Duodenal mucosa (tissue), 2 donors: ENCODE results near the gene HS3ST6.
"Not testable (repeated sequence)": the region's sequence is repeated elsewhere in the genome, so short reads cannot be mapped to it uniquely, and the experiment has no call there.

ENCODE experiments used
- H3K27ac ChIP-seq: one replicate; pipeline ENCODE4 v1.7.0; 2013; ENCODE audit warnings: low read depth, low read length
- H3K27me3 ChIP-seq, 2 donors: one replicate each; pipeline ENCODE4 v1.7.0; 2013; ENCODE audit warnings: low read length in 2 of 2, control low read depth in 1 of 2; ENCODE audit not compliant: insufficient read depth in 2 of 2, control insufficient read depth in 1 of 2
- H3K36me3 ChIP-seq, 2 donors: one replicate each; pipeline ENCODE4 v1.7.0; 2013; ENCODE audit warnings: low read length in 2 of 2, control low read depth in 1 of 2; ENCODE audit not compliant: insufficient read depth in 2 of 2, control insufficient read depth in 1 of 2
- H3K4me1 ChIP-seq, 2 donors: one replicate each; pipeline ENCODE4 v1.7.0; 2013; ENCODE audit warnings: low read length in 2 of 2, control low read depth in 1 of 2; ENCODE audit not compliant: insufficient read depth in 2 of 2, control insufficient read depth in 1 of 2
- H3K4me3 ChIP-seq, 2 donors: one replicate each; pipeline ENCODE4 v1.7.0; 2013; ENCODE audit warnings: low read length in 2 of 2, low read depth in 1 of 2
- H3K9ac ChIP-seq, 2 donors: one replicate each; pipeline ENCODE4 v1.7.0; 2013; ENCODE audit warnings: low read length in 2 of 2, low read depth in 1 of 2
- H3K9me3 ChIP-seq, 2 donors: one replicate each; pipeline ENCODE4 v1.7.0; 2013; ENCODE audit warnings: low read length in 2 of 2, control low read depth in 1 of 2; ENCODE audit not compliant: control insufficient read depth in 1 of 2

HS3ST6 gene

DNA sequence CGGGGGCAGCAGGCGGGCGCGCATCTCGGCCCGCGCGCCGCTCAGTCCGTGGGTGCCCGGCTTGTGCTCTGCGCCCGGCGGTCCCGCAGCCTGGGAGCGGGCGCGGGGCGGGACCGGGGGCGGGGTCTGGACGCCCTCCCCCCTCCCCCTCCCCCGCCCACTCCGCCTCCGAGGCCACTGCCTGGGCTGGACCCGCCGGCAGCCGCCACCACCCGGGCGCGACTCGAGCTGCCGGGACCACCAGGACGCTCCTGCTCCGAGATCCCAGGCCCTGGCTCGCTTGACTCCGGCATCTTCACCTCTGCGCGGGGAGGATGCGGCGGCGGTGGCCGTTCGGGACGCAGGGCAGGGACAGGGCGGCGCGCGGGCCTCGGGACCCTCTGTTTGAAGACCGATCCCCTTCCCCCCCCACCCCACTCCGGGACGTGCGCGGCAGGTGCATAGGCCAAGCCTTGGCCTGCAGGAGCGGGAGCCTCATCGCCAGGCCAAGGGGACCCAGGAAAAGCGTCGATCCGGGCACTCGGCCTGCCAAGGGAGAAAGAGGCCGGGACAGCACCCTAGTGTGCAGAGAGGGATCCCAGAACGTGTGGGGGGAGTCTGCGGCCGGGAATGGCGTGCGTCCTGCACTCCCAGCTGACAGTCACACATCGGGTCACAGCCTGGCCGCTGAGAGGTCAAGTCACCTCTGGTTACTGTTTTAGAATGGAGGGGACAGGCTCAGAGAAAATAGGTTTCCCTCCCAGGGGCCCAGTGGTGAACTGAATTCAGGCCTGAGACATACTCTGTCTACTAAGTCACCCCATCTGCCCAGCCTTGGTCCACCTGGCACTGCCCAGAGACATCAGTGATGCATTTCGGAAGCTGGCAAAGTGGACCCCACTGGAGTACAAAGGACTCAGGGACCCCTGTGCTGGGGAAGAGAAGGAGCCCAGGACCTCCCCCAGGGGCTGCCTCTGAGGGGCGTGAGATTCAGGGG is at the start of gene HS3ST6:
Gene HS3ST6, minus strand, starts transcription at position 65 of the 976 bp plus-strand sequence. CDS start 92 bp downstream, outside the sequence.
- Histone ChIP-seq H3K9me3 (no peaks in the 10 kb centered on the region), H3K27me3 (peaks cover 60 to 68% of the 10 kb centered on the region in 2 donors), H3K36me3 (no peaks in the 10 kb centered on the region)

GRCh38 chr16:1966460-1966859 is 48.2 kb upstream of the HS3ST6 start, which contains the start of gene RNF151:
RNF151 (plus strand) TSS chr16:1966856; CDS start chr16:1966882, 26 bp downstream.
- H3K27ac ChIP-seq: no peak within 1 kb of the TSS
- H3K9ac ChIP-seq: peak within 1 kb of the TSS; percentile 88 to 94
- peaks cover 5 to 20% of the 10 kb centered on the region in 2 donors for H3K36me3 ChIP-seq
- H3K4me1 ChIP-seq: peaks cover 13 to 32% of the 10 kb centered on the region in 2 donors
- H3K27me3 ChIP-seq: no peaks in the 10 kb centered on the region
- no peaks in the 10 kb centered on the region for H3K9me3 ChIP-seq
- H3K4me3 ChIP-seq: peak within 1 kb of the TSS; percentile 87 to 94

More for the DNA sequence above, at the start of gene HS3ST6:
- H3K4me1 ChIP-seq: peaks cover 10 to 23% of the 10 kb centered on the region in 2 donors
- no peak within 1 kb of the TSS for H3K9ac ChIP-seq
- H3K4me3 ChIP-seq: no peak within 1 kb of the TSS
- no peak within 1 kb of the TSS for H3K27ac ChIP-seq

DNA sequence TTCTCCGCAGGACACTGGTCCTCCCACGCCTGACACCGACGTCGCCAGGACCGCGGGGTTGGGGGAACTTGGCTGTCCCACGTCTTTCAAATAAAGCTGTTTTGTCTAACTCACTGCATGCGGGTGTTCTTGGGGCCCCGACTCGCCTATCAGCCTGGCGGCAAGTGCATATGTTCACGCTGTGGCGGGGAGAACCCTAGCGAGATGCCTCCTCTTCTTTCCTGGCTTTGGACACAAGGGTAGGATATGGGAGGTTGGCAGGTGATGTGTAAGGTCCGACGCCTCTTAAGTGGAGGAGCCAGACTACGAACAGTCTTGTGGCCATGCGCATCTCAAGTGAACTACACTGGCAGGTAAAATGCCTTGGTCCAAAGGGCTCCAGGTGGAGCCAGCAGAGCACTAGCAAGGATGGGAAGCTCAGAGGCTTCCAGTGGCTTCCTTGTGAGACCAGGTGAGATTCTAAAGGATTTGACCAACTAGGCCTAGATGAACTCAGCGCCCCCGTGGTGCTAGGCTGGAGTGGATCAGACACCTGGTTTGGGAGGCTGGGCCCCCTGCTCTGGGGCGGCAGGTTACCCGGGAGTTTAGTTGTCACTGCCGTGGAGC is 47.3 kb upstream of the HS3ST6 start:
- Histone ChIP-seq H3K9me3 (no peaks in the 10 kb centered on the region), H3K9ac (peak overlapping the region; percentile 88 to 94), H3K27me3 (no peaks in the 10 kb centered on the region), H3K36me3 (peaks cover 8 to 26% of the 10 kb centered on the region in 2 donors), H3K27ac (peak overlapping the region; percentile 95), H3K4me1 (peaks cover 21 to 34% of the 10 kb centered on the region in 2 donors), H3K4me3 (peak overlapping the region; percentile 87 to 94)

GRCh38 chr16:1964506-1965395 is 46.5 kb upstream of the HS3ST6 start, which contains the start of gene RPS2:
RPS2 (minus strand) TSS chr16:1964826; CDS start chr16:1964625, 201 bp downstream.
- Histone ChIP-seq H3K4me3 (peak within 1 kb of the TSS; percentile 87 to 94), H3K9me3 (no peaks in the 10 kb centered on the region), H3K4me1 (peaks cover 24 to 38% of the 10 kb centered on the region in 2 donors), H3K27ac (peak within 1 kb of the TSS; percentile 95), H3K27me3 (no peaks in the 10 kb centered on the region), H3K36me3 (peaks cover 8 to 26% of the 10 kb centered on the region in 2 donors), H3K9ac (peak within 1 kb of the TSS; percentile 88 to 94)

- Histone ChIP-seq H3K27ac (peak overlapping the region; percentile 95), H3K4me1 (peaks cover 26 to 40% of the 10 kb centered on the region in 2 donors), H3K4me3 (peak overlapping the region; percentile 87 to 94), H3K27me3 (no peaks in the 10 kb centered on the region), H3K36me3 (peaks cover 8 to 26% of the 10 kb centered on the region in 2 donors), H3K9ac (peak overlapping the region; percentile 85 to 88), H3K9me3 (no peaks in the 10 kb centered on the region)
These were observed 45.7 kb upstream of the HS3ST6 start for GRCh38 chr16:1963806-1964505.

- not testable (repeated sequence) for H3K27ac ChIP-seq, H3K4me3 ChIP-seq, H3K27me3 ChIP-seq, H3K9ac ChIP-seq, H3K9me3 ChIP-seq
- H3K4me1 ChIP-seq: peaks cover 29 to 43% of the 10 kb centered on the region in 2 donors
- H3K36me3 ChIP-seq: peaks cover 8 to 26% of the 10 kb centered on the region in 2 donors
These were observed 44.2 kb upstream of the HS3ST6 start for GRCh38 chr16:1962161-1963153.

GRCh38 chr16:1961651-1962067 is 43.4 kb upstream of the HS3ST6 start:
- Histone ChIP-seq H3K4me1 (peaks cover 29 to 43% of the 10 kb centered on the region in 2 donors), H3K4me3 (no peak overlapping the region), H3K27ac (no peak overlapping the region), H3K36me3 (peaks cover 8 to 26% of the 10 kb centered on the region in 2 donors), H3K9me3 (no peaks in the 10 kb centered on the region), H3K27me3 (no peaks in the 10 kb centered on the region), H3K9ac (no peak overlapping the region)

- H3K9me3 ChIP-seq: no peaks in the 10 kb centered on the region
- H3K4me3 ChIP-seq: peak overlapping the region; percentile 79 to 92
- peak overlapping the region; percentile 91 to 94 for H3K9ac ChIP-seq
- no peaks in the 10 kb centered on the region for H3K27me3 ChIP-seq
- H3K27ac ChIP-seq: no peak overlapping the region
- H3K4me1 ChIP-seq: peaks cover 28 to 42% of the 10 kb centered on the region in 2 donors
- peaks cover 8 to 26% of the 10 kb centered on the region in 2 donors for H3K36me3 ChIP-seq
These were observed 42.7 kb upstream of the HS3ST6 start for GRCh38 chr16:1960665-1961630.
